ENCODE measurements around the gene ARHGAP24.

- TF ChIP-seq CTCF (IDR thresholded peaks at IDR 0.05 in 2 of 3, conservative IDR thresholded peaks at IDR 0.05 in 1 of 3; ENCODE audit: control insufficient read depth in 2 of 3, extremely low read depth in 1 of 3, insufficient read depth in 1 of 3, low read depth in 3 of 3, low read length in 3 of 3): no peak
- TF ChIP-seq POLR2A (IDR thresholded peaks at IDR 0.05; ENCODE audit: low read depth, low read length): no peak
- no peak for TF ChIP-seq FOXK2 (IDR thresholded peaks at IDR 0.05)
- TF ChIP-seq REST (IDR thresholded peaks at IDR 0.05; ENCODE audit: low read depth, low read length): no peak
These were observed 309.4 kb downstream of the ARHGAP24 start for GRCh38 chr4:85784348-85784747.
